Measurements from ENCODE around the gene GLG1. TPM values are rescaled to one million over a fixed set of nuclear protein-coding genes. Genes with fewer than 3 reads are reported as not detected.
"Not testable (repeated sequence)": the region's sequence is repeated elsewhere in the genome, so short reads cannot be mapped to it uniquely, and the experiment has no call there.

The GLG1 gene
- total RNA-seq (2022) (197 and 210 TPM in 2 replicates), Bru-seq, nascent RNA (percentile 89 among the genes with signal in this experiment), BruChase-seq, experiment 1, labeled RNA remaining after a 2-hour chase (percentile 87 among the genes with signal in this experiment), BruChase-seq, experiment 2, labeled RNA remaining after a 6-hour chase (percentile 92 among the genes with signal in this experiment)
- long read RNA-seq, full-length matches to known transcripts: 61 of 117 reads
- long read RNA-seq, partial matches to known transcripts: 20 of 117 reads
- long read RNA-seq, other reads (novel, unspliced or antisense): 36 of 117 reads

- peaks cover 28% of the 10 kb centered on the region for H3K36me3 Mint-ChIP-seq (ENCODE audit: insufficient read depth, unreplicated experiment)
- Histone ChIP-seq H3K9me3 (no peaks in the 10 kb centered on the region), H3K4me3 (ENCODE audit: low read depth, low read length) (peak within 1 kb of the TSS; percentile 92), H3K4me1 (peaks cover 22% of the 10 kb centered on the region), H3K27me3 (replicated peaks; ENCODE audit: control insufficient read depth, insufficient read depth, low read length) (no peaks in the 10 kb centered on the region), H3K36me3 (ENCODE audit: control insufficient read depth, insufficient read depth, low read length) (no peaks in the 10 kb centered on the region)
- no peaks in the 10 kb centered on the region for H3K9me3 Mint-ChIP-seq (ENCODE audit: unreplicated experiment)
- ChIA-PET POLR2A (interaction anchor here (0.5 to 1.0 kb wide), 10 partner anchors 10 to 145 kb away, joined by 3 to 17 read pairs (median 3); partner anchors contain the start of gene RFWD3), CTCF (interaction anchor here (0.8 kb wide), 1 partner anchor 256 kb away, joined by 3 read pairs; no protein-coding TSS in a partner anchor)
- DNase-seq: peak; percentile 91 to 95
- peaks cover 14% of the 10 kb centered on the region for H3K4me1 Mint-ChIP-seq (ENCODE audit: low read depth, unreplicated experiment)
- TF ChIP-seq CTCF (IDR thresholded peaks at IDR 0.05; ENCODE audit: insufficient read depth in 1 of 2, low read depth in 1 of 2, low read length in 1 of 2, severe bottlenecking in 1 of 2, unreplicated experiment in 1 of 2): no peak
- peak within 1 kb of the TSS; percentile 99 for H3K27ac Mint-ChIP-seq (ENCODE audit: unreplicated experiment)
- no peaks in the 10 kb centered on the region for H3K27me3 Mint-ChIP-seq (ENCODE audit: insufficient read depth, unreplicated experiment)
- peak within 1 kb of the TSS; percentile 100 for H3K4me3 Mint-ChIP-seq (ENCODE audit: unreplicated experiment)
- BruUV-seq (replicated peaks): no TSS peak
- intact Hi-C loops (cut with micrococcal nuclease; ENCODE audit: unreplicated experiment): loop anchor here (2.0 to 5.0 kb wide), 4 partner anchors 38 to 309 kb away; partner anchors contain the start of gene PSMD7
These were observed at the start of gene GLG1 for GRCh38 chr16:74606521-74607309. Gene GLG1, minus strand, starts transcription at chr16:74607114. Its CDS starts 20 bp downstream, at chr16:74607094.

- Histone ChIP-seq H3K9me3 (no peaks in the 10 kb centered on the region), H3K4me1 (no peaks in the 10 kb centered on the region), H3K36me3 (ENCODE audit: control insufficient read depth, insufficient read depth, low read length) (peaks cover 8% of the 10 kb centered on the region; the same call in 1 of the 2 replicates), H3K27me3 (replicated peaks; ENCODE audit: control insufficient read depth, insufficient read depth, low read length) (no peaks in the 10 kb centered on the region), H3K4me3 (ENCODE audit: low read depth, low read length) (no peak overlapping the region)
- Mint-ChIP-seq H3K27me3 (ENCODE audit: insufficient read depth, unreplicated experiment) (no peaks in the 10 kb centered on the region), H3K27ac (ENCODE audit: unreplicated experiment) (peak overlapping the region; percentile 4), H3K4me1 (ENCODE audit: low read depth, unreplicated experiment) (peaks cover 7% of the 10 kb centered on the region), H3K9me3 (ENCODE audit: unreplicated experiment) (no peaks in the 10 kb centered on the region), H3K4me3 (ENCODE audit: unreplicated experiment) (no peak overlapping the region), H3K36me3 (ENCODE audit: insufficient read depth, unreplicated experiment) (peaks cover 95% of the 10 kb centered on the region)
- DNase-seq: no peak
- BruUV-seq (replicated peaks): no TSS peak
- no peak for TF ChIP-seq CTCF (IDR thresholded peaks at IDR 0.05; ENCODE audit: insufficient read depth in 1 of 2, low read depth in 1 of 2, low read length in 1 of 2, severe bottlenecking in 1 of 2, unreplicated experiment in 1 of 2)
- CTCF ChIA-PET: no interaction called here
- POLR2A ChIA-PET: interaction anchor here (0.8 kb wide), 1 partner anchor 12 kb away, joined by 5 read pairs; the partner anchor contains the start of gene RFWD3
- intact Hi-C loops (cut with micrococcal nuclease; ENCODE audit: unreplicated experiment): no loop called here
These were observed 47.7 kb upstream of the GLG1 start for GRCh38 chr16:74654536-74655050.

- POLR2A ChIA-PET: interaction anchor here (0.5 kb wide), 1 partner anchor 14 kb away, joined by 4 read pairs; the partner anchor contains the start of gene RFWD3
- peaks cover 95% of the 10 kb centered on the region for H3K36me3 Mint-ChIP-seq (ENCODE audit: insufficient read depth, unreplicated experiment)
- peaks cover 11% of the 10 kb centered on the region for H3K36me3 ChIP-seq (ENCODE audit: control insufficient read depth, insufficient read depth, low read length)
- intact Hi-C loops (cut with micrococcal nuclease; ENCODE audit: unreplicated experiment); H3K4me3 ChIP-seq (ENCODE audit: low read depth, low read length); H3K9me3 ChIP-seq; CTCF ChIA-PET; H3K4me1 ChIP-seq; BruUV-seq (replicated peaks); H3K27me3 Mint-ChIP-seq (ENCODE audit: insufficient read depth, unreplicated experiment); H3K4me3 Mint-ChIP-seq (ENCODE audit: unreplicated experiment); H3K27me3 ChIP-seq (replicated peaks; ENCODE audit: control insufficient read depth, insufficient read depth, low read length); H3K9me3 Mint-ChIP-seq (ENCODE audit: unreplicated experiment); DNase-seq; H3K4me1 Mint-ChIP-seq (ENCODE audit: low read depth, unreplicated experiment): not testable (repeated sequence)
- H3K27ac Mint-ChIP-seq (ENCODE audit: unreplicated experiment): peak overlapping the region; percentile 46
These were observed 46.0 kb upstream of the GLG1 start for GRCh38 chr16:74652883-74653282.

Data from Caco-2 (cell line).